HepG2 (cell line): ENCODE results near the gene CDC42EP3. TPM values are rescaled to one million over a fixed set of nuclear protein-coding genes. Genes with fewer than 3 reads are reported as not detected.

ENCODE experiments used
- ATAC-seq: fragments of 200-7000 bp; cut with Tn5 transposase; 3 replicates; pipeline ENCODE4 v1.9.1; 2020; ENCODE audit warnings: mild to moderate bottlenecking, moderate library complexity
- BruUV-seq: library from RNA; stranded (reverse); fragments of 400-500 nt; replicated peaks from 2 replicates; lab custom pipeline; 2021; lab: Mats Ljungman, UMichigan
- CTCF ChIA-PET: fragments of 300-600 bp; formaldehyde crosslinking; extraction: SDS; loops from one replicate; lab custom pipeline; 2021; ENCODE audit warnings: low total read pairs, inconsistent platforms, low intra/inter-chr PET ratio; lab: Yijun Ruan, JAX
- POLR2A ChIA-PET: fragments of 350-600 bp; sonication (Branson Sonifier 250); formaldehyde crosslinking; loops from one replicate; lab custom pipeline; 2020; ENCODE audit warnings: antibody characterized with exemption, inconsistent platforms; lab: Yijun Ruan, JAX
- DNase-seq: peaks from one replicate; pipeline ENCODE4 v3.0.0-alpha.2; 2015; ENCODE audit warnings: low spot score
- FAIRE-seq: peaks from 3 replicates; lab custom pipeline; 2011; peaks lifted over from hg19 to GRCh38; lab: Jason Lieb, UNC
- H2AFZ ChIP-seq: one replicate; pipeline ENCODE4 v1.6.1; 2011; ENCODE audit warnings: low read length, inconsistent platforms
- H3K27ac ChIP-seq: fragments of 300-600 bp; 3 replicates; pipeline ENCODE4 v1.8.0; 2011; ENCODE audit warnings: mixed run types, mild to moderate bottlenecking, mixed read lengths, low read length, inconsistent platforms; ENCODE audit not compliant: insufficient read depth; ENCODE audit errors: extremely low read length
- H3K27me3 ChIP-seq, 2 experiments: fragments of 200-600 bp in 1 of 2; 2 replicates in 1 of 2; 3 replicates in 1 of 2; pipeline versions ENCODE4 v1.6.0 to v1.8.0; 2011; ENCODE audit warnings: low read length in 2 of 2, mild to moderate bottlenecking in 2 of 2, moderate library complexity in 2 of 2, inconsistent platforms in 1 of 2; ENCODE audit not compliant: insufficient read depth in 2 of 2, control insufficient read depth in 1 of 2
- H3K36me3 ChIP-seq, 2 experiments: fragments of 200-600 bp in 1 of 2; replicated peaks in 1 of 2; 2 replicates in 1 of 2; 3 replicates in 1 of 2; pipeline versions ENCODE4 v1.5.1 to v1.8.0; 2011; ENCODE audit warnings: low read length in 2 of 2, inconsistent platforms in 1 of 2; ENCODE audit not compliant: insufficient read depth in 2 of 2, control insufficient read depth in 1 of 2
- H3K4me1 ChIP-seq: 2 replicates; pipeline ENCODE4 v1.5.1; 2012; ENCODE audit warnings: low read length, inconsistent platforms; ENCODE audit not compliant: insufficient read depth
- H3K4me2 ChIP-seq: 2 replicates; pipeline ENCODE4 v1.6.0; 2011; ENCODE audit warnings: low read depth, low read length, inconsistent platforms
- H3K4me3 ChIP-seq, 3 experiments: fragments of 200-600 bp in 1 of 3; sonication (generic), shearing (Covaris generic) in 1 of 3; replicated peaks in 1 of 3; 2 replicates each; pipeline ENCODE4 v1.5.1; 2011 to 2016; ENCODE audit warnings: low read length in 3 of 3, inconsistent platforms in 2 of 3, low read depth in 2 of 3, mild to moderate bottlenecking in 2 of 3, control low read depth in 1 of 3, mixed read lengths in 1 of 3; ENCODE audit not compliant: insufficient read depth in 1 of 3
- H3K79me2 ChIP-seq: one replicate; pipeline ENCODE4 v1.6.1; 2011; ENCODE audit warnings: low read length, inconsistent platforms; ENCODE audit not compliant: insufficient read depth
- H3K9ac ChIP-seq: 2 replicates; pipeline ENCODE4 v1.6.0; 2011; ENCODE audit warnings: mild to moderate bottlenecking, low read depth, low read length, inconsistent platforms; ENCODE audit not compliant: insufficient read depth
- H3K9me3 ChIP-seq: 2 replicates; pipeline ENCODE4 v1.5.1; 2012; ENCODE audit warnings: mild to moderate bottlenecking, low read length
- H4K20me1 ChIP-seq: 2 replicates; pipeline ENCODE4 v1.6.0; 2011; ENCODE audit warnings: inconsistent platforms, mild to moderate bottlenecking, low read length, moderate library complexity; ENCODE audit not compliant: insufficient read depth
- ELF3 ChIP-seq: IDR thresholded peaks from 2 replicates; pipeline ENCODE4 v1.6.1; 2016; ENCODE audit warnings: missing genetic modification reagents, missing compliant biosample characterization
- HMGA1 ChIP-seq: sonication (generic); formaldehyde crosslinking; conservative IDR thresholded peaks from 2 replicates; pipeline ENCODE4 v1.4.0; 2020; ENCODE audit warnings: missing genetic modification reagents
- HOXA9 ChIP-seq: sonication (generic); formaldehyde crosslinking; IDR thresholded peaks from 2 replicates; pipeline ENCODE4 v1.8.1; 2022; ENCODE audit warnings: missing genetic modification reagents, mild to moderate bottlenecking, moderate library complexity, borderline replicate concordance
- MIXL1 ChIP-seq: IDR thresholded peaks from 2 replicates; pipeline ENCODE4 v1.6.1; 2016
- NR2F2 ChIP-seq: IDR thresholded peaks from 2 replicates; pipeline ENCODE4 v1.6.1; 2012; ENCODE audit warnings: low read depth, inconsistent platforms, borderline replicate concordance
- SP1 ChIP-seq, 2 experiments: fragments of 450-650 bp in 1 of 2; sonication (generic) in 1 of 2; formaldehyde crosslinking in 1 of 2; IDR thresholded peaks; 2 replicates each; pipeline versions ENCODE4 v1.4.0 to v1.6.1; 2016 to 2020; ENCODE audit warnings: missing genetic modification reagents in 1 of 2
- TEF ChIP-seq: sonication (generic); formaldehyde crosslinking; IDR thresholded peaks from 2 replicates; pipeline ENCODE4 v1.5.0; 2020; ENCODE audit warnings: missing genetic modification reagents
- ZNF160 ChIP-seq: sonication (generic); formaldehyde crosslinking; IDR thresholded peaks from 2 replicates; pipeline ENCODE4 v1.8.0; 2022; ENCODE audit warnings: mild to moderate bottlenecking, inconsistent platforms, missing genetic modification reagents
- ZNF296 ChIP-seq: sonication (generic); formaldehyde crosslinking; conservative IDR thresholded peaks from 2 replicates; pipeline ENCODE4 v1.5.0; 2020; ENCODE audit warnings: mild to moderate bottlenecking, missing genetic modification reagents
- ZNF337 ChIP-seq: sonication (generic); formaldehyde crosslinking; IDR thresholded peaks from 2 replicates; pipeline ENCODE4 v1.5.1; 2020; ENCODE audit warnings: missing genetic modification reagents, low read depth, mild to moderate bottlenecking, borderline replicate concordance
- ZNF687 ChIP-seq: sonication (generic); formaldehyde crosslinking; IDR thresholded peaks from 2 replicates; pipeline ENCODE4 v1.5.1; 2020; ENCODE audit warnings: mild to moderate bottlenecking, missing genetic modification reagents, moderate library complexity
- ZSCAN30 ChIP-seq: sonication (generic); formaldehyde crosslinking; IDR thresholded peaks from 2 replicates; pipeline ENCODE4 v1.5.0; 2020; ENCODE audit warnings: mild to moderate bottlenecking, missing genetic modification reagents
- WGBS: methylation state at CpG from one replicate; pipeline ENCODE4 v1.1.6; 2017; ENCODE audit warnings: low lambda C conversion rate; 5-methylcytosine and 5-hydroxymethylcytosine counted together
- in situ Hi-C: cut with HindIII; loops from 2 replicates; pipeline ENCODE4 v1.10.0; 2017; ENCODE audit warnings: low pct_unique_long_range_greater_than_20kb; ENCODE audit not compliant: extremely low pct_ligation_motif_present
- intact Hi-C: fragments of 100-400 bp; cut with micrococcal nuclease; formaldehyde crosslinking; loops from one replicate; pipeline ENCODE4 v1.10.0; 2022; ENCODE audit not compliant: unreplicated experiment
- polyA plus RNA-seq, 8 experiments: library from polyadenylated mRNA; depleted of rRNA in 3 of 8; stranded (reverse) in 7 of 8; unstranded in 1 of 8; fragments of >200 nt; fragmentation: Illumina TruSeq in 4 of 8; extraction: Trizol in 4 of 8; gene quantifications; 2 replicates each; pipeline versions ENCODE4 v1.2.1 to v1.2.3, GENCODE V29; 2011 to 2016; ENCODE audit warnings: low read depth in 4 of 8, missing spikeins in 1 of 8, mixed read lengths in 1 of 8; ENCODE audit not compliant: insufficient read depth in 1 of 8
- total RNA-seq, 5 experiments: library from RNA; depleted of rRNA; stranded (reverse); fragments of >200 nt; fragmentation: Illumina TruSeq; extraction: Trizol; gene quantifications; 2 replicates each; pipeline ENCODE4 v1.2.3, GENCODE V29; 2016; ENCODE audit warnings: low read depth in 1 of 5
- TF ChIP-seq, protein P1 (sequence below): sonication (generic); formaldehyde crosslinking; IDR thresholded peaks from 2 replicates; pipeline ENCODE4 v1.4.0; 2020; ENCODE audit warnings: missing genetic modification reagents

Gene CDC42EP3
- total and polyA plus RNA-seq, 2 of the 13 experiments (the other 11 are each of a cell fraction or from before 2014, with no cell fraction given), result 0.01 TPM; not detected in 1

DNA sequence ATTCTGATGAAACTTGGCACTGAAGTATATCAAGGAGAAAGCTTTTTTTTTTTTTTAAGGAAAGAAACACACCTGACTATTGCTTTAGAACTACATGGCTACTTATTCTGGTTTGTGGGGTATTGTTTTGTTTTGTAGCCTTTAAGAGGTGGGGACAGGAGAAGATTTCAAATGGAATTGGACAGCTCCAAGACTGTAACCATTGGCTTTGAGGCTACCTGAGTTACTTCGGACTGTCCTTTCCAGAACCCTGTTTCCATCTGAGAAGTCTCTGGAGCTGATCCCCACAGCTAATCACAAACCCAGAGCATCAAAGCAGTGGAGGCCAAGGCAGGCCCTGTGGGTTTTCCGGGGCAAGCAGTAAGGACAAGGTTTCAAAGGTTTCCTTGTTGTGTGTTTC, 4.7 kb downstream of the CDC42EP3 start (continued):
- TF ChIP-seq NR2F2 (no peak), ZNF337 (CRISPR knock-in tag) (no peak), HMGA1 (CRISPR knock-in tag) (no peak), ZSCAN30 (CRISPR knock-in tag) (no peak), SP1 (IDR thresholded peaks at IDR 0.05) (no peak), SP1 (CRISPR knock-in tag; IDR thresholded peaks at IDR 0.05) (no peak), TEF (CRISPR knock-in tag) (no peak)
- TF ChIP-seq, protein P1, sequence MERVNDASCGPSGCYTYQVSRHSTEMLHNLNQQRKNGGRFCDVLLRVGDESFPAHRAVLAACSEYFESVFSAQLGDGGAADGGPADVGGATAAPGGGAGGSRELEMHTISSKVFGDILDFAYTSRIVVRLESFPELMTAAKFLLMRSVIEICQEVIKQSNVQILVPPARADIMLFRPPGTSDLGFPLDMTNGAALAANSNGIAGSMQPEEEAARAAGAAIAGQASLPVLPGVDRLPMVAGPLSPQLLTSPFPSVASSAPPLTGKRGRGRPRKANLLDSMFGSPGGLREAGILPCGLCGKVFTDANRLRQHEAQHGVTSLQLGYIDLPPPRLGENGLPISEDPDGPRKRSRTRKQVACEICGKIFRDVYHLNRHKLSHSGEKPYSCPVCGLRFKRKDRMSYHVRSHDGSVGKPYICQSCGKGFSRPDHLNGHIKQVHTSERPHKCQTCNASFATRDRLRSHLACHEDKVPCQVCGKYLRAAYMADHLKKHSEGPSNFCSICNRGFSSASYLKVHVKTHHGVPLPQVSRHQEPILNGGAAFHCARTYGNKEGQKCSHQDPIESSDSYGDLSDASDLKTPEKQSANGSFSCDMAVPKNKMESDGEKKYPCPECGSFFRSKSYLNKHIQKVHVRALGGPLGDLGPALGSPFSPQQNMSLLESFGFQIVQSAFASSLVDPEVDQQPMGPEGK (CRISPR knock-in tag), result no peak

GRCh38 chr2:37665604-37666362, 5.7 kb downstream of the CDC42EP3 start:
- Histone ChIP-seq H3K9me3 (no peaks in the 10 kb centered on the region), H3K27ac (no peak overlapping the region), H3K36me3 (no peaks in the 10 kb centered on the region), H3K4me2 (no peak overlapping the region), H3K27me3 (peaks cover 3 to 40% of the 10 kb centered on the region in 2 experiments), H4K20me1 (no peaks in the 10 kb centered on the region), H3K79me2 (no peaks in the 10 kb centered on the region), H3K9ac (no peak overlapping the region), H2AFZ (no peak overlapping the region), H3K4me3 (no peak overlapping the region), H3K4me1 (peaks cover 1% of the 10 kb centered on the region)
- POLR2A ChIA-PET, result no interaction called here
- CTCF ChIA-PET, result no interaction called here
- no peak for DNase-seq
- BruUV-seq, result no TSS peak
- no peak for FAIRE-seq
- no peak for ATAC-seq
- WGBS, result 28% methylated on average over 11 of the region's 11 CpGs
- in situ Hi-C loops (no loop called here), intact Hi-C loops (no loop called here)
- no peak for TF ChIP-seq ZNF160 (CRISPR knock-in tag)
- no peak for TF ChIP-seq MIXL1 (CRISPR knock-in tag)
- no peak for TF ChIP-seq ELF3 (CRISPR knock-in tag)
- TF ChIP-seq ZNF296 (CRISPR knock-in tag), result no peak
- TF ChIP-seq HOXA9 (CRISPR knock-in tag), result no peak
- TF ChIP-seq ZNF687 (CRISPR knock-in tag), result no peak
